Retinal pigment epithelial cell (primary cell): ENCODE data around the gene PBX1.

Experiments
- DNase-seq: peaks from one replicate; pipeline ENCODE4 v3.0.0-alpha.2; 2010; ENCODE audit warnings: low read depth
- H3K4me3 ChIP-seq: 2 replicates; pipeline ENCODE4 v1.5.1; 2011; ENCODE audit warnings: mild to moderate bottlenecking, low read length, control low read depth, moderate library complexity
- CTCF ChIP-seq: conservative IDR thresholded peaks from 2 replicates; pipeline ENCODE4 v1.5.1; 2011; ENCODE audit warnings: low read depth, low read length, control low read depth, inconsistent platforms

PBX1 gene

GRCh38 chr1:164659621-164660411, 100.8 kb downstream of the PBX1 start:
- TF ChIP-seq CTCF: no peak
- no peak for DNase-seq
- H3K4me3 ChIP-seq: no peak overlapping the region

GRCh38 chr1:164660412-164660772, 101.4 kb downstream of the PBX1 start:
- no peak for TF ChIP-seq CTCF
- no peak for DNase-seq
- no peak overlapping the region for H3K4me3 ChIP-seq

- no peak overlapping the region for H3K4me3 ChIP-seq
- TF ChIP-seq CTCF: no peak
- no peak for DNase-seq
These were observed 101.8 kb downstream of the PBX1 start for GRCh38 chr1:164660775-164661174.

GRCh38 chr1:164662462-164662861, 103.5 kb downstream of the PBX1 start:
- DNase-seq: no peak
- H3K4me3 ChIP-seq: no peak overlapping the region
- no peak for TF ChIP-seq CTCF

- no peak for DNase-seq
- no peak overlapping the region for H3K4me3 ChIP-seq
- TF ChIP-seq CTCF: no peak
These were observed 104.0 kb downstream of the PBX1 start for GRCh38 chr1:164662955-164663354.

GRCh38 chr1:164664127-164664526, 105.1 kb downstream of the PBX1 start:
- no peak overlapping the region for H3K4me3 ChIP-seq
- no peak for TF ChIP-seq CTCF
- no peak for DNase-seq

DNA sequence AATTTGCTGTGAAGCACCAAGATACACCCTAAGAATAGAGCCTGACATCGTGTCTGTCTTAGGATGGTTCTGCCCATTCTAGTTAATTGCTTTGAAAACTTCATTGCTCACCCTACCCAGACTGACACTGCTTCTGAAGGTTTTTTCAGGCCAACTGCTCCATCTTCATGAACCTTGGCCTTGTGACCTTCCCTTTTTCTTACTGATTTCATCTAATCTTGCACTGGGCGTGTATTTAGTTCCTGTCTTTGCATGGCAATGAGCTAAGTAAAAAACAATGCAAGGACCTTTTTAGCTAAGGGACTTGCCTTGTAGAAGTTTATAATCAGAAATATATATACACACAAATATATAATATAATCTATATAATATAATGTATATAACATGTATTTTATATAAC, 108.0 kb downstream of the PBX1 start:
- no peak for DNase-seq
- no peak overlapping the region for H3K4me3 ChIP-seq
- no peak for TF ChIP-seq CTCF
